K562 (cell line): ENCODE results near the gene PSORS1C2. TPM values are rescaled to one million over a fixed set of nuclear protein-coding genes. Genes with fewer than 3 reads are reported as not detected.

Source experiments
- ATAC-seq: fragments of 200-7000 bp; cut with Tn5 transposase; 3 replicates; pipeline ENCODE4 v1.9.1; 2020; ENCODE audit warnings: moderate library complexity
- BruUV-seq: library from RNA; stranded (reverse); fragments of 400-500 nt; replicated peaks from 2 replicates; lab custom pipeline; 2021; lab: Mats Ljungman, UMichigan
- CTCF ChIA-PET: fragments of 300-600 bp; formaldehyde crosslinking; extraction: SDS; loops from one replicate; lab custom pipeline; 2021; ENCODE audit warnings: low intra/inter-chr PET ratio; lab: Yijun Ruan, JAX
- POLR2A ChIA-PET: fragments of 300-600, 350-650 bp; sonication (Branson Sonifier 250); formaldehyde crosslinking; extraction: SDS; loops from one replicate; lab custom pipeline; 2021; ENCODE audit warnings: antibody characterized with exemption, inconsistent platforms; lab: Yijun Ruan, JAX
- DNase-seq, 4 experiments: peaks; one replicate each; pipeline versions ENCODE4 v3.0.0 to v3.0.0-alpha.2; 2011 to 2018; ENCODE audit warnings: low spot score in 3 of 4, mixed read lengths in 3 of 4; ENCODE audit errors: extremely low read depth in 1 of 4
- FAIRE-seq: peaks from 2 replicates; lab custom pipeline; 2011; peaks lifted over from hg19 to GRCh38; lab: Jason Lieb, UNC
- H2AFZ ChIP-seq: 2 replicates; pipeline ENCODE4 v1.6.0; 2011; ENCODE audit warnings: low read depth, low read length, control low read depth, inconsistent platforms
- H3K27ac ChIP-seq: fragments of 200-600 bp; 3 replicates; pipeline ENCODE4 v1.8.0; 2011; ENCODE audit warnings: low read depth, mild to moderate bottlenecking, control low read depth, inconsistent platforms, low read length, moderate library complexity, mixed read lengths; ENCODE audit errors: extremely low read depth
- H3K27me3 ChIP-seq, 2 experiments: fragments of 300-600 bp in 1 of 2; 2 replicates in 1 of 2; 3 replicates in 1 of 2; pipeline versions ENCODE4 v1.6.0 to v1.8.0; 2011; ENCODE audit warnings: inconsistent platforms in 2 of 2, low read length in 2 of 2, mild to moderate bottlenecking in 1 of 2, mixed read lengths in 1 of 2, moderate library complexity in 1 of 2; ENCODE audit not compliant: control insufficient read depth in 2 of 2, insufficient read depth in 2 of 2
- H3K36me3 ChIP-seq: fragments of 300-600 bp; 3 replicates; pipeline ENCODE4 v1.8.0; 2011; ENCODE audit warnings: mild to moderate bottlenecking, low read length, inconsistent platforms; ENCODE audit not compliant: control insufficient read depth, insufficient read depth
- H3K4me1 ChIP-seq, 2 experiments: fragments of 200-600 bp in 1 of 2; replicated peaks in 1 of 2; 2 replicates in 1 of 2; 3 replicates in 1 of 2; pipeline versions ENCODE4 v1.5.1 to v1.8.0; 2011; ENCODE audit warnings: inconsistent platforms in 2 of 2, low read length in 2 of 2, mild to moderate bottlenecking in 1 of 2, mixed read lengths in 1 of 2, moderate library complexity in 1 of 2; ENCODE audit not compliant: control insufficient read depth in 2 of 2, insufficient read depth in 2 of 2
- H3K4me2 ChIP-seq: 2 replicates; pipeline ENCODE4 v1.6.1; 2011; ENCODE audit warnings: low read length, control low read depth, inconsistent platforms, mixed read lengths; ENCODE audit not compliant: insufficient read depth
- H3K4me3 ChIP-seq: fragments of 200-600 bp; sonication (generic), shearing (Covaris generic); 2 replicates; pipeline ENCODE4 v1.5.1; 2016; ENCODE audit warnings: control low read depth, inconsistent platforms
- H3K79me2 ChIP-seq: fragments of 200-600 bp; 3 replicates; pipeline ENCODE4 v1.8.0; 2011; ENCODE audit warnings: low read length, inconsistent platforms; ENCODE audit not compliant: control insufficient read depth, insufficient read depth
- H3K9ac ChIP-seq, 2 experiments: 2 replicates each; pipeline versions ENCODE4 v1.6.0 to v1.6.1; 2011; ENCODE audit warnings: low read depth in 2 of 2, low read length in 2 of 2, control low read depth in 1 of 2, inconsistent platforms in 1 of 2, mild to moderate bottlenecking in 1 of 2, mixed read lengths in 1 of 2; ENCODE audit not compliant: insufficient read depth in 1 of 2
- H3K9me1 ChIP-seq: one replicate; pipeline ENCODE4 v1.6.0; 2011; ENCODE audit warnings: inconsistent platforms, mild to moderate bottlenecking, low read length, moderate library complexity; ENCODE audit not compliant: control insufficient read depth, insufficient read depth
- H3K9me3 ChIP-seq: replicated peaks from 2 replicates; pipeline ENCODE4 v1.5.1; 2011; ENCODE audit warnings: low read depth, low read length, inconsistent platforms; ENCODE audit not compliant: control insufficient read depth, insufficient read depth
- H4K20me1 ChIP-seq: replicated peaks from 2 replicates; pipeline ENCODE4 v1.6.1; 2011; ENCODE audit warnings: low read length, inconsistent platforms, mixed read lengths; ENCODE audit not compliant: control insufficient read depth, insufficient read depth
- ETS1 ChIP-seq: conservative IDR thresholded peaks from 2 replicates; pipeline ENCODE4 v1.6.1; 2011; ENCODE audit warnings: low read depth, mild to moderate bottlenecking, low read length; ENCODE audit not compliant: control insufficient read depth
- HDAC2 ChIP-seq: fragments of 450-650 bp; IDR thresholded peaks from 2 replicates; pipeline ENCODE4 v1.6.1; 2016; ENCODE audit warnings: mild to moderate bottlenecking
- MAZ ChIP-seq, 2 experiments: fragments of 450-650 bp in 1 of 2; sonication (generic) in 1 of 2; formaldehyde crosslinking; IDR thresholded peaks in 1 of 2; conservative IDR thresholded peaks in 1 of 2; 2 replicates each; pipeline versions ENCODE4 v1.4.0 to v1.5.0; 2020; ENCODE audit warnings: mild to moderate bottlenecking in 1 of 2, missing genetic modification reagents in 1 of 2
- MGA ChIP-seq: fragments of 450-650 bp; IDR thresholded peaks from 2 replicates; pipeline ENCODE4 v1.6.1; 2016; ENCODE audit warnings: mild to moderate bottlenecking, moderate library complexity
- STAT6 ChIP-seq: sonication (generic); formaldehyde crosslinking; IDR thresholded peaks from 2 replicates; pipeline ENCODE4 v1.8.1; 2023; ENCODE audit warnings: mild to moderate bottlenecking, missing genetic modification reagents
- ZNF584 ChIP-seq: fragments of 200-800 bp; sonication (Bioruptor generic); IDR thresholded peaks from 2 replicates; pipeline ENCODE4 v1.6.1; 2016; ENCODE audit warnings: low read depth, mild to moderate bottlenecking, missing genetic modification characterization, missing compliant biosample characterization
- WGBS: fragments of 100-300 bp; shearing (Covaris generic); methylation state at CpG from one replicate; pipeline ENCODE4 v1.1.6; 2016; ENCODE audit warnings: low coverage, mixed read lengths; ENCODE audit not compliant: insufficient coverage; ENCODE audit errors: missing lambda C conversion rate; 5-methylcytosine and 5-hydroxymethylcytosine counted together
- in situ Hi-C: fragments of 300-500 bp; cut with MboI; formaldehyde crosslinking; loops from 4 replicates; pipeline ENCODE4 v1.15.0; 2018; ENCODE audit warnings: inconsistent platforms, mixed read lengths
- intact Hi-C: fragments of 100-400 bp; cut with micrococcal nuclease; formaldehyde crosslinking; loops from 2 replicates; pipeline ENCODE4 v1.14.2; 2022
- polyA plus RNA-seq, 8 experiments: library from polyadenylated mRNA; depleted of rRNA in 4 of 8; stranded (reverse) in 5 of 8; unstranded in 3 of 8; fragments of >200 nt; fragmentation: Nextera tagmentation in 2 of 8; fragmentation: Illumina TruSeq in 1 of 8; extraction: Ambion mirVana in 2 of 8; extraction: Trizol in 1 of 8; gene quantifications; 2 replicates each; pipeline versions ENCODE4 v1.2.1 to v1.2.3, GENCODE V29; 2011 to 2014; ENCODE audit warnings: inconsistent platforms in 1 of 8, missing spikeins in 1 of 8
- total RNA-seq, 7 experiments: library from RNA; depleted of rRNA in 6 of 7; stranded (reverse); fragments of >200 nt in 6 of 7; fragmentation: Illumina TruSeq in 2 of 7; extraction: Trizol in 2 of 7; gene quantifications; 2 replicates each; pipeline versions ENCODE4 v1.2.1 to v1.2.3, GENCODE V29; 2011 to 2021; ENCODE audit warnings: low replicate concordance in 1 of 7

The PSORS1C2 gene
- total and polyA plus RNA-seq, 9 of the 15 experiments (the other 6 are each of a cell fraction or from before 2014, with no cell fraction given), result not detected

GRCh38 chr6:31175971-31176370 lies 37.1 kb upstream of the PSORS1C2 start:
- intact Hi-C loops, result no loop called here
- Histone ChIP-seq H3K27ac (no peak overlapping the region), H3K79me2 (no peaks in the 10 kb centered on the region), H3K4me2 (peak overlapping the region; percentile 25; the same call in 1 of the 2 replicates), H3K9me3 (no peaks in the 10 kb centered on the region), H3K27me3 (no peaks in the 10 kb centered on the region), H2AFZ (peak overlapping the region; percentile 78), H3K9ac (peak overlapping the region in 1 of 2 experiments; percentile 21; a peak in 1 of 4 replicates), H4K20me1 (no peaks in the 10 kb centered on the region), H3K36me3 (no peaks in the 10 kb centered on the region), H3K4me1 (peaks cover 20 to 27% of the 10 kb centered on the region in 2 experiments), H3K4me3 (no peak overlapping the region), H3K9me1 (no peaks in the 10 kb centered on the region)
- peak; percentile 75 for ATAC-seq
- 19% methylated on average over 3 of the region's 3 CpGs for WGBS
- ChIA-PET POLR2A (interaction anchor here (0.5 kb wide), 1 partner anchor 24 kb away, joined by 3 read pairs; no protein-coding TSS in a partner anchor), CTCF (no interaction called here)
- BruUV-seq, result no TSS peak
- FAIRE-seq, result peak; percentile 81
- in situ Hi-C loops, result no loop called here
- DNase-seq, result peak in 3 of 4 experiments; percentile 43 to 58 (median 45)
- TF ChIP-seq MGA (peak; percentile 61), ETS1 (no peak), HDAC2 (no peak), STAT6 (CRISPR knock-in tag) (no peak), MAZ (CRISPR knock-in tag; conservative IDR thresholded peaks at IDR 0.05 in 1 of 2, IDR thresholded peaks at IDR 0.05 in 1 of 2) (peak in 1 of 2 experiments; percentile 53; a peak in 1 of 4 replicates), ZNF584 (CRISPR knock-in tag) (no peak)
